H9 (cell line): ENCODE measurements around the gene CYTH4. TPM values are rescaled to one million over a fixed set of nuclear protein-coding genes. Genes with fewer than 3 reads are reported as not detected.
A peak's percentile ranks its signal among the peaks of the same experiment; 100 is the strongest.

Source experiments
- DNase-seq: peaks from one replicate; pipeline ENCODE4 v3.0.0-alpha.2; 2017
- H2AFZ ChIP-seq: one replicate; pipeline ENCODE4 v1.6.1; 2013; ENCODE audit warnings: mild to moderate bottlenecking, low read length, control low read depth, moderate library complexity
- H2AK5ac ChIP-seq: 2 replicates; pipeline ENCODE4 v1.6.1; 2013; ENCODE audit warnings: low read length, control low read depth, mixed read lengths; ENCODE audit not compliant: insufficient read length
- H2BK120ac ChIP-seq: one replicate; pipeline ENCODE4 v1.6.1; 2013; ENCODE audit warnings: low read depth, mild to moderate bottlenecking, low read length, control low read depth, inconsistent platforms; ENCODE audit not compliant: poor library complexity, severe bottlenecking
- H2BK12ac ChIP-seq: 2 replicates; pipeline ENCODE4 v1.6.1; 2013; ENCODE audit warnings: low read length, control low read depth, mixed read lengths, low read depth; ENCODE audit not compliant: insufficient read length
- H2BK15ac ChIP-seq: 2 replicates; pipeline ENCODE4 v1.6.1; 2013; ENCODE audit warnings: low read depth, low read length, control low read depth
- H2BK20ac ChIP-seq: one replicate; pipeline ENCODE4 v1.6.1; 2013; ENCODE audit warnings: low read depth, mild to moderate bottlenecking, low read length, control low read depth, inconsistent platforms; ENCODE audit not compliant: poor library complexity, severe bottlenecking
- H2BK5ac ChIP-seq: 2 replicates; pipeline ENCODE4 v1.6.1; 2013; ENCODE audit warnings: low read length, control low read depth, mixed read lengths; ENCODE audit not compliant: insufficient read length
- H3K14ac ChIP-seq: 2 replicates; pipeline ENCODE4 v1.6.1; 2013; ENCODE audit warnings: low read length, control low read depth; ENCODE audit not compliant: insufficient read depth
- H3K18ac ChIP-seq: 2 replicates; pipeline ENCODE4 v1.6.1; 2013; ENCODE audit warnings: low read depth, mild to moderate bottlenecking, mixed read lengths, low read length, control low read depth; ENCODE audit not compliant: insufficient read length
- H3K23ac ChIP-seq: 2 replicates; pipeline ENCODE4 v1.6.1; 2013; ENCODE audit warnings: low read length, control low read depth, mixed read lengths, low read depth; ENCODE audit not compliant: insufficient read length
- H3K23me2 ChIP-seq: 2 replicates; pipeline ENCODE4 v1.6.1; 2013; ENCODE audit warnings: low read depth, mild to moderate bottlenecking, mixed read lengths, low read length, control low read depth; ENCODE audit not compliant: insufficient read length, poor library complexity, severe bottlenecking
- H3K27ac ChIP-seq: 2 replicates; pipeline ENCODE4 v1.5.1; 2013; ENCODE audit warnings: low read length, control low read depth, mixed read lengths, low read depth; ENCODE audit not compliant: insufficient read length
- H3K27me3 ChIP-seq: 2 replicates; pipeline ENCODE4 v1.6.1; 2013; ENCODE audit warnings: low read length, control low read depth, inconsistent platforms; ENCODE audit not compliant: insufficient read depth
- H3K4ac ChIP-seq: 2 replicates; pipeline ENCODE4 v1.6.1; 2013; ENCODE audit warnings: low read depth, mild to moderate bottlenecking, control low read depth, inconsistent platforms, low read length, moderate library complexity
- H3K4me1 ChIP-seq: 2 replicates; pipeline ENCODE4 v1.6.1; 2013; ENCODE audit warnings: low read length, control low read depth, inconsistent platforms; ENCODE audit not compliant: insufficient read depth
- H3K4me2 ChIP-seq: 2 replicates; pipeline ENCODE4 v1.6.1; 2013; ENCODE audit warnings: low read length, control low read depth, mixed read lengths; ENCODE audit not compliant: insufficient read length, insufficient read depth
- H3K56ac ChIP-seq: 2 replicates; pipeline ENCODE4 v1.6.1; 2013; ENCODE audit warnings: low read depth, mild to moderate bottlenecking, mixed read lengths, low read length, control low read depth; ENCODE audit not compliant: insufficient read length
- H3K79me1 ChIP-seq: 2 replicates; pipeline ENCODE4 v1.6.1; 2013; ENCODE audit warnings: low read depth, mild to moderate bottlenecking, moderate library complexity, low read length, control low read depth, inconsistent platforms; ENCODE audit not compliant: insufficient read depth, poor library complexity, severe bottlenecking
- H3K79me2 ChIP-seq: 2 replicates; pipeline ENCODE4 v1.6.1; 2013; ENCODE audit warnings: low read length, control low read depth, inconsistent platforms; ENCODE audit not compliant: insufficient read depth
- H3K9ac ChIP-seq: 2 replicates; pipeline ENCODE4 v1.6.1; 2013; ENCODE audit warnings: low read length, control low read depth, mixed read lengths; ENCODE audit not compliant: insufficient read length; ENCODE audit errors: extremely low read depth
- H3K9me3 ChIP-seq: one replicate; pipeline ENCODE4 v1.6.1; 2013; ENCODE audit warnings: low read depth, low read length, inconsistent platforms; ENCODE audit not compliant: control insufficient read depth
- H3T11ph ChIP-seq: one replicate; pipeline ENCODE4 v1.6.1; 2013; ENCODE audit warnings: mild to moderate bottlenecking, low read length, control low read depth, inconsistent platforms
- H4K20me1 ChIP-seq: one replicate; pipeline ENCODE4 v1.6.1; 2013; ENCODE audit not compliant: control insufficient read depth, insufficient read length, insufficient read depth
- H4K5ac ChIP-seq: 2 replicates; pipeline ENCODE4 v1.6.1; 2013; ENCODE audit warnings: low read depth, mild to moderate bottlenecking, mixed read lengths, low read length, control low read depth; ENCODE audit not compliant: insufficient read length
- H4K8ac ChIP-seq: replicated peaks from 2 replicates; pipeline ENCODE4 v1.6.1; 2013; ENCODE audit warnings: low read length, control low read depth, mixed read lengths, low read depth; ENCODE audit not compliant: insufficient read length
- H4K91ac ChIP-seq: 2 replicates; pipeline ENCODE4 v1.6.1; 2013; ENCODE audit warnings: low read depth, mild to moderate bottlenecking, moderate library complexity, mixed read lengths, low read length, control low read depth; ENCODE audit not compliant: insufficient read length
- H3K27ac Mint-ChIP-seq, 3 experiments: 2 replicates in 2 of 3; 3 replicates in 1 of 3; pipeline ENCODE4 v1.8.0; 2020 to 2021; ENCODE audit warnings: mixed read lengths in 3 of 3, mild to moderate bottlenecking in 1 of 3, moderate library complexity in 1 of 3
- H3K27me3 Mint-ChIP-seq: 2 replicates; pipeline ENCODE4 v1.8.0; 2021; ENCODE audit warnings: low read depth, mild to moderate bottlenecking, moderate library complexity, mixed read lengths
- H3K36me3 Mint-ChIP-seq, 3 experiments: 2 replicates in 2 of 3; 3 replicates in 1 of 3; pipeline ENCODE4 v1.8.0; 2020 to 2021; ENCODE audit warnings: low read depth in 3 of 3, mixed read lengths in 3 of 3; ENCODE audit not compliant: insufficient read depth in 1 of 3
- H3K4me1 Mint-ChIP-seq, 2 experiments: 2 replicates each; pipeline ENCODE4 v1.8.0; 2020; ENCODE audit warnings: mixed read lengths in 2 of 2
- H3K4me3 Mint-ChIP-seq, 2 experiments: 2 replicates in 1 of 2; 3 replicates in 1 of 2; pipeline ENCODE4 v1.8.0; 2020 to 2021; ENCODE audit warnings: mild to moderate bottlenecking in 2 of 2, mixed read lengths in 2 of 2, moderate library complexity in 1 of 2
- H3K9me3 Mint-ChIP-seq, 2 experiments: 2 replicates in 1 of 2; 3 replicates in 1 of 2; pipeline ENCODE4 v1.8.0; 2020; ENCODE audit warnings: mild to moderate bottlenecking in 2 of 2, mixed read lengths in 2 of 2, moderate library complexity in 1 of 2
- CTCF ChIP-seq: fragments of 200-600 bp; sonication (generic); conservative IDR thresholded peaks from 3 replicates; pipeline ENCODE4 v1.8.0; 2021; ENCODE audit warnings: antibody characterized with exemption, mild to moderate bottlenecking
- WGBS: extraction: QIAGEN DNeasy Blood & Tissue Kit; methylation state at CpG from one replicate; pipeline ENCODE4 v1.1.7; 2013; ENCODE audit warnings: missing lambda C conversion rate, low lambda C conversion rate, mixed read lengths; ENCODE audit not compliant: insufficient read length; ENCODE audit errors: extremely low coverage; 5-methylcytosine and 5-hydroxymethylcytosine counted together
- total RNA-seq: library from RNA; stranded (reverse); gene quantifications from 2 replicates; pipeline ENCODE4 v1.2.1, GENCODE V29; 2021

CYTH4 gene
- total RNA-seq, 1 experiment from 2014 or later, result not detected

GRCh38 chr22:37267661-37268413 lies 14.5 kb upstream of the CYTH4 start:
- TF ChIP-seq CTCF, result no peak
- Mint-ChIP-seq H3K36me3 (peaks cover 2 to 12% (median 2%) of the 10 kb centered on the region in 3 experiments; a peak in 5 of 7 replicates), H3K4me1 (peaks cover 6 to 8% of the 10 kb centered on the region in 2 experiments), H3K4me3 (no peak overlapping the region), H3K27me3 (peaks cover 62% of the 10 kb centered on the region), H3K9me3 (peaks cover 18 to 19% of the 10 kb centered on the region in 2 experiments), H3K27ac (no peak overlapping the region)
- Histone ChIP-seq H3K79me1 (no peaks in the 10 kb centered on the region), H3K56ac (no peak overlapping the region), H3T11ph (no peak overlapping the region), H3K4ac (no peak overlapping the region), H2AK5ac (no peak overlapping the region), H2BK120ac (no peak overlapping the region), H3K27me3 (no peaks in the 10 kb centered on the region; the same call in 1 of the 2 replicates), H4K91ac (no peak overlapping the region), H2BK5ac (no peak overlapping the region), H2BK15ac (no peak overlapping the region), H3K23me2 (no peaks in the 10 kb centered on the region), H3K27ac (no peak overlapping the region), H4K20me1 (no peaks in the 10 kb centered on the region), H3K18ac (no peak overlapping the region), H3K4me1 (no peaks in the 10 kb centered on the region), H3K23ac (no peak overlapping the region), H4K8ac (no peak overlapping the region), H3K9me3 (no peaks in the 10 kb centered on the region), H2BK12ac (no peak overlapping the region), H3K9ac (no peak overlapping the region), H2AFZ (no peak overlapping the region), H2BK20ac (no peak overlapping the region), H3K14ac (no peak overlapping the region), H3K79me2 (no peaks in the 10 kb centered on the region), H3K4me2 (no peak overlapping the region), H4K5ac (no peak overlapping the region)
- DNase-seq, result peak; percentile 22
- no CpG with 5 or more reads among the region's 11 CpGs for WGBS
